ENCODE data around the gene SPAAR.

GRCh38 chr9:35911690-35912089 is 2.4 kb downstream of the SPAAR start:
- no peak for TF ChIP-seq ZNF274 (IDR thresholded peaks at IDR 0.05; ENCODE audit: low read depth, low read length)
- TF ChIP-seq SP1 (IDR thresholded peaks at IDR 0.05; ENCODE audit: low read depth) = no peak
- TF ChIP-seq SIN3A (IDR thresholded peaks at IDR 0.05; ENCODE audit: low read depth) = no peak
- TF ChIP-seq CTCF (IDR thresholded peaks at IDR 0.05 in 2 of 3, conservative IDR thresholded peaks at IDR 0.05 in 1 of 3; ENCODE audit: borderline replicate concordance in 1 of 3, insufficient read depth in 1 of 3, low read depth in 2 of 3, low read length in 2 of 3) = no peak
- TF ChIP-seq JUND (IDR thresholded peaks at IDR 0.05) = no peak
- TF ChIP-seq CEBPB (IDR thresholded peaks at IDR 0.05; ENCODE audit: low read depth) = no peak
- no peak for TF ChIP-seq SRF (IDR thresholded peaks at IDR 0.05; ENCODE audit: low read depth)
- no peak for TF ChIP-seq POLR2A (IDR thresholded peaks at IDR 0.05; ENCODE audit: borderline replicate concordance, extremely low read depth, insufficient read depth, insufficient read length)
- TF ChIP-seq ATF3 (IDR thresholded peaks at IDR 0.05) = no peak
- TF ChIP-seq REST (IDR thresholded peaks at IDR 0.05; ENCODE audit: low read depth) = no peak
- TF ChIP-seq TCF7L2 (IDR thresholded peaks at IDR 0.05; ENCODE audit: borderline replicate concordance, extremely low read depth, insufficient read depth, insufficient read length) = no peak
- no peak for TF ChIP-seq MAX (IDR thresholded peaks at IDR 0.05)
- no peak for TF ChIP-seq YY1 (IDR thresholded peaks at IDR 0.05; ENCODE audit: extremely low read depth, insufficient replicate concordance, low read depth, low read length)
- TF ChIP-seq POLR2AphosphoS5 (IDR thresholded peaks at IDR 0.05; ENCODE audit: low read depth, low read length) = no peak
